Hepatocyte (in vitro differentiated cells): Measurements from ENCODE around the gene ACTL6A. TPM values are rescaled to one million over a fixed set of nuclear protein-coding genes. Genes with fewer than 3 reads are reported as not detected.

Source experiments
- DNase-seq: peaks from one replicate; pipeline ENCODE4 v3.0.0-alpha.2; 2016; ENCODE audit warnings: low spot score
- H2AFZ ChIP-seq: fragments of 200-600 bp; sonication (generic); 2 replicates; pipeline ENCODE4 v1.6.0; 2016; ENCODE audit warnings: antibody characterized with exemption, mild to moderate bottlenecking
- H3K27ac ChIP-seq: fragments of 200-600 bp; sonication (generic); 2 replicates; pipeline ENCODE4 v1.5.1; 2016; ENCODE audit warnings: mild to moderate bottlenecking
- H3K27me3 ChIP-seq: fragments of 200-600 bp; sonication (generic); 2 replicates; pipeline ENCODE4 v1.6.1; 2016
- H3K36me3 ChIP-seq: fragments of 200-600 bp; sonication (generic); replicated peaks from 2 replicates; pipeline ENCODE4 v1.5.1; 2016; ENCODE audit warnings: low read depth; ENCODE audit not compliant: insufficient read depth
- H3K4me1 ChIP-seq: fragments of 200-600 bp; sonication (generic); 2 replicates; pipeline ENCODE4 v1.5.1; 2016; ENCODE audit warnings: mild to moderate bottlenecking, moderate library complexity; ENCODE audit not compliant: insufficient read depth
- H3K4me2 ChIP-seq: fragments of 200-600 bp; sonication (generic); 2 replicates; pipeline ENCODE4 v1.6.0; 2016
- H3K4me3 ChIP-seq: fragments of 200-600 bp; sonication (generic); 2 replicates; pipeline ENCODE4 v1.5.1; 2016; ENCODE audit warnings: mild to moderate bottlenecking
- H3K79me2 ChIP-seq: fragments of 200-600 bp; sonication (generic); 2 replicates; pipeline ENCODE4 v1.6.0; 2017; ENCODE audit warnings: mild to moderate bottlenecking
- H3K9me2 ChIP-seq: fragments of 200-600 bp; sonication (generic); replicated peaks from 2 replicates; pipeline ENCODE4 v1.6.0; 2017; ENCODE audit warnings: mild to moderate bottlenecking; ENCODE audit not compliant: insufficient read depth
- H3K9me3 ChIP-seq: fragments of 200-600 bp; sonication (generic); 2 replicates; pipeline ENCODE4 v1.5.1; 2016; ENCODE audit warnings: low read depth, mild to moderate bottlenecking
- H4K20me1 ChIP-seq: fragments of 200-600 bp; sonication (generic); 2 replicates; pipeline ENCODE4 v1.6.0; 2016; ENCODE audit warnings: mild to moderate bottlenecking; ENCODE audit not compliant: insufficient read depth, poor library complexity, severe bottlenecking
- CTCF ChIP-seq: fragments of 200-600 bp; sonication (generic); IDR thresholded peaks from 2 replicates; pipeline ENCODE4 v1.5.1; 2016; ENCODE audit warnings: antibody characterized with exemption, mild to moderate bottlenecking; ENCODE audit not compliant: poor library complexity
- EZH2 ChIP-seq: fragments of 200-600 bp; sonication (generic); IDR thresholded peaks from 2 replicates; pipeline ENCODE4 v1.6.1; 2016; ENCODE audit warnings: antibody characterized with exemption, mild to moderate bottlenecking, borderline replicate concordance
- EZH2phosphoT487 ChIP-seq: fragments of 200-600 bp; sonication (generic); IDR thresholded peaks from one replicate; pipeline ENCODE4 v1.6.1; 2018; ENCODE audit warnings: antibody characterized with exemption, mild to moderate bottlenecking, low read depth, moderate library complexity; ENCODE audit not compliant: unreplicated experiment, severe bottlenecking
- WGBS: methylation state at CpG from one replicate; pipeline ENCODE4 v1.1.6; 2016; ENCODE audit warnings: low lambda C conversion rate; ENCODE audit errors: missing lambda C conversion rate; 5-methylcytosine and 5-hydroxymethylcytosine counted together
- polyA plus RNA-seq: library from polyadenylated mRNA; unstranded; fragments of >200 nt; fragmentation: Nextera tagmentation; extraction: Ambion mirVana; gene quantifications from 2 replicates; pipeline ENCODE4 v1.2.1, GENCODE V29; 2016
- total RNA-seq: library from RNA; depleted of rRNA; stranded (reverse); fragments of >200 nt; gene quantifications from 2 replicates; pipeline ENCODE4 v1.2.3, GENCODE V29; 2014

The ACTL6A gene
- total and polyA plus RNA-seq, 2 experiments from 2014 or later = 56.8 to 68.7 TPM

DNA sequence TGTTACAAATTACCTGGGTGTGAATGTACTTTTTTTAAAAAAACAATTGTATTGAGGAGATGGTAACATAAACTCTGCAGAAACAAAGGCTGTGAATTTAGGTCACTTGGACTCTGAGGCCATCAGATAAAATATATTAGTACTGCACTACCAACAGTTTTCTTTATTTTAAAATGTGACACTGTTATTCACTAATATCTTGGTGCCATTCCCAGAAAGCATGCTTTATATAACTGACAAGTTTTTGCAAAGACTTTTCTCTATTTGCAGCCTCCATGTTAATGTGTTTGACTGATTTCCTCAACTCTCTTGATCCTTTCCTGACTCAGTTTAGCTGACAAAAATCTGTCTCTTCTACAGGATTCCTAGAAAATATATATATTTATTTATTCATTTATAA, 26.5 kb upstream of the ACTL6A start:
- DNase-seq = no peak
- TF ChIP-seq EZH2 = no peak
- no peak for TF ChIP-seq EZH2phosphoT487
- no peak for TF ChIP-seq CTCF

DNA sequence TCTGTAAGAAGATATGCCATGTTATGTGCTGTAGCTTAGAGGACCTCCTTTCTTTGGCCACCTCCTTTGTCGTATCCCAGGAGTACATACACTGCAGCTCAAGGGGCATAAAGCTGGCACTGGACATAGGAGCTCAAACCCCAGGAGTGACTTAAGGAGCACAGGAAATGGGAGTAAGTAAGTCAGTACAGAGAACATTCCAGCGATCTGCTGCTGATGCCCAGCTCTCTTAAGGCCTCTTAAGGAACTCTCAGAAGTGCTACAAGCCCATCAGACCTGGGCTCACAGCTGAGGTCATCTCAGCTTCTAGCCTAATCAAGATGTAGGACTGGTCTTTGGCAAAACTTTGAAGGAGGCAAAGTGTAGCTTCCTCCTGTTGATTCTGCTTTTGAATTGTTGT, 21.6 kb upstream of the ACTL6A start:
- Histone ChIP-seq H4K20me1 (no peaks in the 10 kb centered on the region), H2AFZ (no peak overlapping the region), H3K4me2 (no peak overlapping the region), H3K9me2 (no peaks in the 10 kb centered on the region), H3K79me2 (no peaks in the 10 kb centered on the region), H3K27me3 (no peaks in the 10 kb centered on the region), H3K36me3 (no peaks in the 10 kb centered on the region), H3K4me1 (no peaks in the 10 kb centered on the region), H3K27ac (no peak overlapping the region), H3K4me3 (no peak overlapping the region), H3K9me3 (no peaks in the 10 kb centered on the region)
- no peak for DNase-seq
- 84% methylated on average over 2 of the region's 2 CpGs for WGBS
- TF ChIP-seq EZH2 = no peak
- TF ChIP-seq CTCF = no peak
- no peak for TF ChIP-seq EZH2phosphoT487

More for the DNA sequence above, 26.5 kb upstream of the ACTL6A start:
- Histone ChIP-seq H3K79me2 (no peaks in the 10 kb centered on the region), H3K27me3 (no peaks in the 10 kb centered on the region), H2AFZ (no peak overlapping the region), H3K9me3 (no peaks in the 10 kb centered on the region), H3K4me1 (no peaks in the 10 kb centered on the region), H3K9me2 (no peaks in the 10 kb centered on the region), H3K36me3 (no peaks in the 10 kb centered on the region), H3K4me3 (no peak overlapping the region), H3K27ac (no peak overlapping the region), H3K4me2 (no peak overlapping the region), H4K20me1 (no peaks in the 10 kb centered on the region)

DNA sequence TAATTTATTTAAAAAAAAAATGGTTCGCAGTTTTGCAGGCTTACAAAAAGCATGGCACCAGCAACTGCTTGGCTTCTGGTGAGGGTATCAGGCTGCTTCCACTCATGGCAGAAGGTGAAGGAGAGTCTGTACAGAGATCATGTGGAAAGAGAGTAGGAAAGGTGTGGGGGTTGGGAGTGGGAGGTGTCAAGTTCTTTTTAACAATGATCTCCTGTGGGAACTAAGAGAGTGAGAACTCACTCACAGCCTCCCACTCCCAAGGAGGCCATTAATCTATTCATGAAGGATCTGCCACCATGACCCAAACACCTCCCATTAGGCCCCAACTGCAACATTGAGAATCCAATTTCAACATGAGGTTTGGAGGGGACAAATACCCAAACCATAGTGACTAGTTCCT, 21.1 kb upstream of the ACTL6A start:
- H3K4me3 ChIP-seq = no peak overlapping the region
- H3K9me3 ChIP-seq = no peaks in the 10 kb centered on the region
- TF ChIP-seq EZH2phosphoT487 (no peak), CTCF (no peak), EZH2 (no peak)
- no peaks in the 10 kb centered on the region for H4K20me1 ChIP-seq
- no peaks in the 10 kb centered on the region for H3K9me2 ChIP-seq
- H3K79me2 ChIP-seq = no peaks in the 10 kb centered on the region
- H2AFZ ChIP-seq = no peak overlapping the region
- WGBS = 88% methylated on average over 1 of the region's 1 CpG
- no peak for DNase-seq
- H3K4me2 ChIP-seq = no peak overlapping the region
- H3K27me3 ChIP-seq = no peaks in the 10 kb centered on the region
- H3K4me1 ChIP-seq = no peaks in the 10 kb centered on the region
- no peak overlapping the region for H3K27ac ChIP-seq
- H3K36me3 ChIP-seq = no peaks in the 10 kb centered on the region

DNA sequence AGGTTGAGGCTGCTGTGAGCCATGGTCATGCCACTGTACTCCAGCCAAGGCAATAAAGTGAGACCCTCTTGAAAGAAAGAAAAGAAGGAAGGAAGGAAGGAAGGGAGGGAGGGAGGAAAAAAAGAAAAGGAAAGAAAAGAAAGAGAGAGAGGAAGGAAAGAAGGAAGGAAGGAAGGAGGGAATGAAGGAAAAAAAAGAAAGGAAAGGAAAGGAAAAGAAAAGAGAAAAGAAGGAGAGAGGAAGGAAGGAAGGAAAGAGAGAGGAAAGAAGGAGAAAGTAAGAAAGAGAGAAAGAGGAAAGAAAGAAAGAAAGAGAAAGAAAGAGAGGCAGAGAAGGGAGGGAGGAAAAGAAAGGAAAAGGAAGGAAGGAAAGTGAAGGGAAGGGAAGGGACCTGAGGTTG, 20.4 kb upstream of the ACTL6A start:
- no peaks in the 10 kb centered on the region for H3K4me1 ChIP-seq
- no peak overlapping the region for H2AFZ ChIP-seq
- H3K9me2 ChIP-seq = no peaks in the 10 kb centered on the region
- no peaks in the 10 kb centered on the region for H4K20me1 ChIP-seq
- no peak for DNase-seq
- no peak overlapping the region for H3K27ac ChIP-seq
- no peak overlapping the region for H3K4me3 ChIP-seq
- H3K36me3 ChIP-seq = no peaks in the 10 kb centered on the region
- TF ChIP-seq EZH2phosphoT487 (no peak), EZH2 (no peak), CTCF (no peak)
- no peaks in the 10 kb centered on the region for H3K9me3 ChIP-seq
- H3K79me2 ChIP-seq = no peaks in the 10 kb centered on the region
- H3K27me3 ChIP-seq = no peaks in the 10 kb centered on the region
- H3K4me2 ChIP-seq = no peak overlapping the region
